Activated CD4-positive, alpha-beta T cell treated with anti-CD3 and anti-CD28 coated beads, Interleukin-2, amount 10 ng/mL, durations not matched to agents 24 days and 14 days (primary cell): ENCODE data around the gene PTPRT. TPM values are rescaled to one million over a fixed set of nuclear protein-coding genes. Genes with fewer than 3 reads are reported as not detected.

Experiments
- DNase-seq: peaks from one replicate; pipeline ENCODE4 v3.0.0; 2022
- H3K27ac Mint-ChIP-seq: one replicate; pipeline ENCODE4 v1.8.0; 2022; ENCODE audit warnings: mild to moderate bottlenecking, mixed read lengths
- H3K27me3 Mint-ChIP-seq: one replicate; pipeline ENCODE4 v1.8.0; 2022; ENCODE audit warnings: mixed read lengths
- H3K36me3 Mint-ChIP-seq: one replicate; pipeline ENCODE4 v1.8.0; 2022; ENCODE audit warnings: low read depth, mild to moderate bottlenecking, mixed read lengths
- H3K4me1 Mint-ChIP-seq: one replicate; pipeline ENCODE4 v1.8.0; 2021; ENCODE audit warnings: mixed read lengths
- H3K4me3 Mint-ChIP-seq: one replicate; pipeline ENCODE4 v1.8.0; 2022; ENCODE audit warnings: mild to moderate bottlenecking, moderate library complexity, mixed read lengths
- H3K9me3 Mint-ChIP-seq: one replicate; pipeline ENCODE4 v1.8.0; 2021; ENCODE audit warnings: mixed read lengths
- intact Hi-C: fragments of 100-400 bp; cut with micrococcal nuclease; formaldehyde crosslinking; loops from one replicate; pipeline ENCODE4 v1.15.1; 2023
- total RNA-seq: library from RNA; stranded (reverse); gene quantifications from 2 replicates; pipeline ENCODE4 v1.2.3, GENCODE V29; 2022

PTPRT gene
- total RNA-seq, 1 donor from 2014 or later = not detected

DNA sequence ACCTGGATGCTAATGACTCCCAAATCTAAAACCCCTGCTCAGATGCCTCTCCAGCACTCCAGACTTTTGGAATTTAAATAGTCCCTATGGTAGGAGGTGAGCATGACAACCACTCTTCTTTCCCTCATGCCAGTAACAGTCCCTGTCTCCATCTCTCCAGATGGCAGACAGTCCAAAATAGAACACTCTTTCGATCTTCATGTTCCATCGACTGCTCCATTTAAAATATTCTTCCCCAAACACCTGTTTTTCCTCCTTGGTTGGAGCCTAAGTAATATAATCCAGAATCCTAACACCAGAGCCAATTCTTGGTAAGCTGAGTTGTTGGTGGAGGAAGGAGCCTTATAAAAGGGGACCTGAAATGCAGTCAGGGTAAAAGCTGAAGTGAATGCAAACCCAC, 848.1 kb downstream of the PTPRT start:
- DNase-seq = no peak
- H3K4me1 Mint-ChIP-seq = no peaks in the 10 kb centered on the region
- H3K4me3 Mint-ChIP-seq = no peak overlapping the region
- H3K36me3 Mint-ChIP-seq = no peaks in the 10 kb centered on the region
- intact Hi-C loops = no loop called here
- peaks cover 4% of the 10 kb centered on the region for H3K9me3 Mint-ChIP-seq
- H3K27ac Mint-ChIP-seq = no peak overlapping the region
- H3K27me3 Mint-ChIP-seq = no peaks in the 10 kb centered on the region

DNA sequence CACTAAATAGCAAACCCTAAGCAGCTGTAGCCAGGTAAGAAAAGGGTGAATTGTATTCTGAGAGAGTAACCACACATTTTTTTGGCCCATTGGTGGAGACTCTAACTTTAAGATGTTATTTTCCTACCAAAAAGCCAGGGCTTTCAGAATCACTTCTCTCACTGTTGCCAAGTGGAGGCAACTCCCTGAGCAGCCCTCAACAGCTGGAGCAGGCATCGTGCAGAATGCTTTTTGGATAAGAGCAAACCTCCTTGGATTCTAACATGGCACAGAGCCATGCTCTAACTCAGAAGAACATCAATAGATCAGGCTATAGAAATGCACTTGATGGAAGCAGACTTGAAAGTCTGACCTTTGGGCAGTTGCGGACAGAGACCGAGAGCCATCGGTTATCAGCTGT, 849.3 kb downstream of the PTPRT start:
- Mint-ChIP-seq H3K4me3 (no peak overlapping the region), H3K36me3 (no peaks in the 10 kb centered on the region), H3K4me1 (no peaks in the 10 kb centered on the region), H3K27ac (no peak overlapping the region), H3K9me3 (peaks cover 4% of the 10 kb centered on the region), H3K27me3 (no peaks in the 10 kb centered on the region)
- intact Hi-C loops = no loop called here
- DNase-seq = no peak

DNA sequence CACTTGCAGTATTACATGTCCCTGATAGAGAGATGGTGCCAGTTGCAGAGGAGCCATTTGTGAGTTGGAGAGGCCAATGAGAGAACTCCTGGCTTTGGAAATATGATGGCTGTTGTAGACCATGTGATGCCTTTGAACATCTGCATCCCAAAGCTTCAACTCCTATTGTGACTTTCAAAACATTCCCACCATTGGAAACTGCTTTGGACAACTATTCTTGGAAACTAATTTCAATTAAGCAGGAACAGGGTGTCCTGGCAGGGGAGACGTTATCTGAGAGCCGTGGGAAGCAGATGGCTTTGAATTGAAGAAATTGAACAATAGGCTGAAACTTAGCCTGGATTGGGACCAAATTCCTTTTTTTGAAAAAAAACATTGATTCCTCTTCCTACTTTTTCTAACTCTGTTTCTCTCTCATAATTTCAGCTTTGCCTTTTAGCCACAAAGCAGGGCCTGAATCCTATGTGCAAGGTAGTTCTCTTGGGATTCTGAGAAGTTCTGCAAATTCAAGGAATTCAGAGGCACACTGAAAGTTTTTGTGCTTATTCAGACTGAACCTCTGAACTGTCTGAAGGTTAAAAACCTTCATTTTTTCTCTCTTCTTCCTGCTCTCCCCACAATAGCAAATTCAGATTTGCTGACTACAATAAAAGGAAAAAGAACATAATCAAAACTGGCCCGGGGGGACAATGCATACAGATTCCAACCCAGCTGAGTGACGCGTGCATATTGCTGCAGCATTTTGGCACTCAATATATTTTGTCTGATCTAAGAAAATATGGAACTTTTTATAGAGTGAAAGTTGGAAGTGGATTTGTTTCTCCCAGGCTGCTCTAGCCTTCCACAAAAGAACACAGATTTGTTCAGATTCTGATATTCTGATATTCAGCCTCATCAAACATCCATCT, 851.2 kb downstream of the PTPRT start:
- no peak for DNase-seq
- intact Hi-C loops = no loop called here
- no peaks in the 10 kb centered on the region for H3K4me1 Mint-ChIP-seq
- H3K27ac Mint-ChIP-seq = no peak overlapping the region
- H3K27me3 Mint-ChIP-seq = no peaks in the 10 kb centered on the region
- no peaks in the 10 kb centered on the region for H3K36me3 Mint-ChIP-seq
- H3K4me3 Mint-ChIP-seq = no peak overlapping the region
- H3K9me3 Mint-ChIP-seq = peaks cover 7% of the 10 kb centered on the region

DNA sequence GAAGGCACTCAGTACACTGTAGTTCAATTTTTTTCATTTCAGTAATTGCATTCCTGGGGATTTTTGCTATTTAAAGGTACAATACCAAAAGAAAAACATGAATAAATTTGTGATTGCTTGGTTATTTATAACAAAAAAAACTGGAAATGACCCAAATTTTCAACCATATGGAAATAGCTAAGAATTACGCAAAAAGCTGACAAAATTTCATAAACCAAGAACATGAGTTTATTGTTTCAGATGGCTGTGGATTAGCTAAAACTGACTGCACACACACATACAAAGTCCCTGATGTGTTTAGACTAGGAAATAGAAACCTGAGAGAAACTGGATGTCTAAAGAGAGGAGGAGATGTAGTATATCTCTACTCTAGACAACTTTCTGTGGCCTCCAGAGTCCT, 853.1 kb downstream of the PTPRT start:
- Mint-ChIP-seq H3K27me3 (no peaks in the 10 kb centered on the region), H3K27ac (no peak overlapping the region), H3K9me3 (peaks cover 3% of the 10 kb centered on the region), H3K4me3 (no peak overlapping the region), H3K36me3 (no peaks in the 10 kb centered on the region), H3K4me1 (no peaks in the 10 kb centered on the region)
- intact Hi-C loops = no loop called here
- DNase-seq = no peak

DNA sequence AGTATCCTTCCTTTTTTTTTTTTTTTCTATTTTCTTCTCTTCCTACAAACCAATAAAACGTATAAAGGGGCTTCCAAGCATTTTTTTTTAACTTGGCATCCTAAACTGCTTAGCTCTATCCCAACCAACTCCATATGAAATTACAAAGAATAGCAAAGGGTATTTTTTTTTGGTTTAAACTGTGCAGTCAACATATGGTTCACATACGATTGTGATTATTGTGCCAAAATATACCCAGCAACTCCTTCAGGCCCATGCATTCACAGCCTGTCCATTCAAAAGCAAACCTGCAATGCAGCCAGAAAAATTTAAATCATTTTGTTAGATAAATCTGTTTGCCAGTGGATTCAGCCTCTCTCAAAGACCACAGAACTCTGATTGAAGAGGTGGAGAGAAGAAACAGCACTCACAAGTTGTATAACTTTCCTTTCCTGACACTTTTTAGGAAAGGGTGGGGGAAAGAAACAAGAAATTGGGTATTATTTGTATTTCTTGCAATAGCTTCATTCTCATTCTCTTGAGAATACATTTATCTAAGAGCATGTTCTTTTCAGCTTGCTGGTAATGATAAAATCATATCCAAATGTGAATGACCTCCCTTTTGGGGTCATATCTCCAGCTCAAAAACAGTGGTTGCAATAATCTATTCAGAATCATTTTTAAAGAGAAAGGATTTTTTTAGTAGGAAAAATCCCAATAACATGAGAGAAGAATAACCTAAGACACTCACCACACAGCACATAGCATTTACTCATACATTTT, 870.3 kb downstream of the PTPRT start:
- Mint-ChIP-seq H3K9me3 (no peaks in the 10 kb centered on the region), H3K27ac (no peak overlapping the region), H3K4me1 (no peaks in the 10 kb centered on the region), H3K4me3 (no peak overlapping the region), H3K36me3 (no peaks in the 10 kb centered on the region), H3K27me3 (no peaks in the 10 kb centered on the region)
- intact Hi-C loops = no loop called here
- DNase-seq = no peak

DNA sequence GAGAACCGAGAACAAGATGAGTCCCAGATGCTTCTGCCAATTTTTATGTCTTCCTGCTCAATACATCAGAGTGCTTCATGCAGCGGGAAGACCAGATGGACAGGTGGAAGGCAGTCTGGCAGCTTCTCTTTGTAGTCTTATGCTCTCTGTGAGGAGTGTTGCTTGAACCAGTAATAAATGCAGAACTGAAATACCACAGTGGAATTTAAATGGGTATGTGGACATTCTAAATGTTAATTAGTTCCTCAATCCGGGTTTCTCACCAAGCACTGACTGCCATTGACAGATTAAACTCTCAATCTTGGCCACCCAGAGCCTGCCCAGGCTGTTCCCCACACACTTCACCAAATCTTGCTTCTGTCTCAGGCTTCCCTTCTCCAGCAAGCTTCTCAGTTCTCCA, 876.0 kb downstream of the PTPRT start:
- Mint-ChIP-seq H3K4me1 (no peaks in the 10 kb centered on the region), H3K27me3 (no peaks in the 10 kb centered on the region), H3K9me3 (no peaks in the 10 kb centered on the region), H3K36me3 (no peaks in the 10 kb centered on the region), H3K4me3 (no peak overlapping the region), H3K27ac (no peak overlapping the region)
- DNase-seq = no peak
- intact Hi-C loops = no loop called here

DNA sequence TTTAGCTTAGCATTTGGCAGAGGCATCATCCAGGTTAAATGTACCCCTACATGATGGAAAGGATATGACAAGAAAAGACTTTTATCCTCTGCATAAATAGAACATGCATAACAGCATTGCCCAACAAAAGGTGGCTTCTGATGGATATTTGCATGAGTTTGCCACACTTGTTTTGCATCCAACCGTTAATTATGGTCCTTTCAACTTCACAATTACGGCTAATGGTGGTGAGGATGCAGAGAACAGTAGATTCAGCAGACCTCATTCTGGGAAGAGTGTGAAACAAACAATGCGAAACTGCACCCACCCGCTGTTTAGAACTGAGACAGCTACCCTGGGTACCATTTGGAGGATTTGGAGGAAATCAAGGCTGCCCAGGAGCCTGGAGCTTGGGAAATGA, 880.7 kb downstream of the PTPRT start:
- H3K36me3 Mint-ChIP-seq = no peaks in the 10 kb centered on the region
- no peak overlapping the region for H3K27ac Mint-ChIP-seq
- H3K9me3 Mint-ChIP-seq = peaks cover 4% of the 10 kb centered on the region
- no peaks in the 10 kb centered on the region for H3K4me1 Mint-ChIP-seq
- intact Hi-C loops = no loop called here
- no peaks in the 10 kb centered on the region for H3K27me3 Mint-ChIP-seq
- DNase-seq = no peak
- H3K4me3 Mint-ChIP-seq = no peak overlapping the region

DNA sequence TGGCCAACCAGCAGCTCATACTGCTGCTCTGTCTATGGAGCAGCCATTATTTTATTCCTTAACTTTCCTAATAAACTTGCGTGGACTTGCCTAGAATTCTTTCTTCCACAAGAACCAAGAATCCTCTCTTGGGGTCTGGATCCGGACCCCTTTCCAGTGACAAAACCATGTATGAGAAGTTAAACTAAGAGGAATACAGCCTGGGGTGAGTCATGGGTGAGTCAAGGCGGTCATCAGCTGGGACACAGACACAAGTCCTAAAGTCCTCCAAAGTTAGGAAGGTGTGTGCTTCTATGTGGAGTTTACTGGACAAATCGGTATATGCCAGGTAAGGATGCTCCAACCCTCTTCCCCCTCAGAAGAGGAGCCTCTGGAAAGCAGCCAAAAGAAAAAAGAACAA, 881.5 kb downstream of the PTPRT start:
- Mint-ChIP-seq H3K4me3 (no peak overlapping the region), H3K27ac (no peak overlapping the region), H3K4me1 (no peaks in the 10 kb centered on the region), H3K27me3 (no peaks in the 10 kb centered on the region), H3K36me3 (no peaks in the 10 kb centered on the region), H3K9me3 (peaks cover 4% of the 10 kb centered on the region)
- intact Hi-C loops = no loop called here
- no peak for DNase-seq

DNA sequence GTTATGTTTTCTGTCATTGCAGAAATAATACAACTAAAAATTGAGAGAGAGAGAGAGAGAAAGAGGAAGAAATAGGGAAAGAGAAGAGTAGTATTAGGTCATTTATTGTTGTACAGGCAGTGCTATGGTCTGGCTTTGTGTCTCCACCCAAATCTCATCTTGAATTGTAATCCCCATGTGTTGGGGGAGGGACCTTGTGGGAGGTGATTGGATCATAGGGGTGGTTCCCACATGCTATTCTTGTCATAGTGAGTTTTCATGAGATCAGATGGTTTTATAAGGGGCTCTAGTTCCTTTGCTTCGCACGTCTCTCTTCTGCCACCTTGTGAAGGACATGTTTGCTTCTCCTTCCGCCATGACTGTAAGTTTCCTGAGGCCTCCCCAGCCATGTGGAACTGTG, 894.1 kb downstream of the PTPRT start:
- DNase-seq = no peak
- no peak overlapping the region for H3K4me3 Mint-ChIP-seq
- H3K27ac Mint-ChIP-seq = no peak overlapping the region
- no peaks in the 10 kb centered on the region for H3K36me3 Mint-ChIP-seq
- no peaks in the 10 kb centered on the region for H3K27me3 Mint-ChIP-seq
- no peaks in the 10 kb centered on the region for H3K9me3 Mint-ChIP-seq
- intact Hi-C loops = no loop called here
- H3K4me1 Mint-ChIP-seq = no peaks in the 10 kb centered on the region

DNA sequence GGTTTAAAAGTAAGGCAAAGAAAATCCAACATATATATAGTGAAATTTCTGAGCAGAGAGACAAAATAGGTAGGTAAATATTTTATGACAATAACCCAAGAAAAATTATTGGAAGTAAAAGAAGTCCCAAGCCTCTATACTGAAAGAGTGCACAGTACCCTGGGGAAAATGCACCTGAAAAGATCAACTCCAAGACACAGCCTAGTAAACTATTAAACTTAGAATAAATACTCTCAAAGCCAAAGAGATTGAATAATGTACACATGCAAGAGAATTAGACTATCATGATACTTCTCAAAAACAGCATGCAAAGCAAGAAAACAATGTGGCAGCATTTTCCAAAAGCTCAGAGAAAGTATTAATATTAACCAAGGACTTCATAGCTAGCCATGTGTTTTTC, 894.7 kb downstream of the PTPRT start:
- no peak for DNase-seq
- H3K9me3 Mint-ChIP-seq = no peaks in the 10 kb centered on the region
- intact Hi-C loops = no loop called here
- no peaks in the 10 kb centered on the region for H3K36me3 Mint-ChIP-seq
- H3K4me1 Mint-ChIP-seq = no peaks in the 10 kb centered on the region
- H3K27ac Mint-ChIP-seq = no peak overlapping the region
- H3K4me3 Mint-ChIP-seq = no peak overlapping the region
- no peaks in the 10 kb centered on the region for H3K27me3 Mint-ChIP-seq

DNA sequence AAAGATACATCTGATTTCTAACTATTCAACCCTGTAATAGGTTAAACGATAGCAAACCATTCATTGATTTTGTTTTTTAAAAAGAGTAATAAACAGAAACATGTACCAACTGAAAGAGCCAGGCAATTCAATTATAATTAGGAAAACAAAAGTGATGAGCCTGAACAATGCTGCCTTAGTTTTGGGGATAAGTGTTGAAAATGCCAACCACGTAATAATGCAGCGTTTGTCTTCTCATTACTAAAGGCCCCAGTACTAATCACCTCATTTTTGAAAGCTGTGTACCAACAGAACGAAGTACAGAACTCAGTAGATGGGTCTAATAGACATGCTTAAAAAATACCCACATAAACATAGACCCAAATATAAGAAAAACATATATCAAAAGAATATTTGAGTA, 907.9 kb downstream of the PTPRT start:
- no peak for DNase-seq
- Mint-ChIP-seq H3K9me3 (no peaks in the 10 kb centered on the region), H3K36me3 (no peaks in the 10 kb centered on the region), H3K4me1 (no peaks in the 10 kb centered on the region), H3K4me3 (no peak overlapping the region), H3K27ac (no peak overlapping the region), H3K27me3 (no peaks in the 10 kb centered on the region)
- intact Hi-C loops = no loop called here

DNA sequence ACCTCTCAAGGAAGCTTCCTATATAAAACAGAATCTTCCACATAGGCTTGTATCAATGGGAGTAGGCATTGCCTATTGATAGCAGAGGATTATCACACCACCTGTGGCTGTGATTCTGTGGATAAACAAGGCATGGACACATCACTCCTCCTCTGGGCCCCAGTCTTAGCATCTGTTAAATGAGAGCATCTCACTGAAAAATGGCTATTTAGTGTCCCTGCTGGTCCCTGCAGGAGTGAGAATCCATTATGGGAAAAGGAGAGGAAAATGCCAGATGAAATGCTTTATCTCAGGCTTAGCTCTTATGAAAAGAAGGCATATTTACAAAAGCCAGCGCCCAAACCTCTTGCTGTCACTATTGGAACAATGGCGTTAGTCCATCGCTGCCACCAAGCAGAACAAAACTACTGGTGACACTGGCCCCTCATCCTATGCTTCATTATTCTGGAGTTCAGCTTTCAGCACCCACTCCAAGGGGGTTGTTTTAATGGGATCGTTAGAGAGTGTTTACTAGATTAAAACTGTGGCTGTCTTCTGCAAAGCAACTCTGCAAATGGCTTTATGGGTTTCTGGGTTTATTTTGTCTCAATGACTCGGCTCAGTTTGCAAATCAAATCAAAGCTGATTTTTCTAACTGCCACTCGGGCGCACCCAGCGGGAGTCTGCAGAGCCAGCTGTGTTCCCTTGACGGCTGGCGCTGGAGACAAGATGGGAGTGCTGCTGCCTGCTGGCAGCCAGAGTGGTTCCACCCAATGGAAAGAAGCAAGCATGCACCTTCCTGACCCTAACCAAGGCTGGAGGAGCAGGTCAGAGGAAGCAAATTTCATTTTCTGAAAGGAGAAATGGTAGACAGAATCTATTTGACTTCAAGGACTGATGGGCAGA, 912.7 kb downstream of the PTPRT start:
- DNase-seq = no peak
- intact Hi-C loops = no loop called here
- Mint-ChIP-seq H3K27me3 (no peaks in the 10 kb centered on the region), H3K4me1 (no peaks in the 10 kb centered on the region), H3K27ac (no peak overlapping the region), H3K4me3 (no peak overlapping the region), H3K9me3 (no peaks in the 10 kb centered on the region), H3K36me3 (no peaks in the 10 kb centered on the region)

DNA sequence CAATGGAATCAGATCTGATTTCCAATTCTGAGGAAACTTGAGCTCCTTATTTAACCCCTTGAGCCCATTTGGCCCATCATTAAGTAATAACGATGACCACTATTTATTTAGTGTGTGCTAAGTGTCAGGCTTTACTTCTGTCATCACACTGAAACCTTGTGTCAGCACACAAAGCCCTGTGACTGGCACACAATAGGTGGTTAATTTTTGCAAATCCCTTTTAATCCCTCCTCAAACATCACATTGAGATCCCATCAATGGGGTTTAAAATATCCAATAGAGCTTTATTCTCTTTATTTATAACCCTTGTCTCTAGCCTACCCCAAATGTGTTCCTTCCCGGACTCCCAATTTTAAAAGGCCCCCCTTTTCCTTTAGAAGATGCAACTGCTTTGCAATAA, 914.7 kb downstream of the PTPRT start:
- Mint-ChIP-seq H3K36me3 (no peaks in the 10 kb centered on the region), H3K4me1 (no peaks in the 10 kb centered on the region), H3K4me3 (no peak overlapping the region), H3K27ac (no peak overlapping the region), H3K27me3 (no peaks in the 10 kb centered on the region), H3K9me3 (no peaks in the 10 kb centered on the region)
- intact Hi-C loops = no loop called here
- DNase-seq = no peak

DNA sequence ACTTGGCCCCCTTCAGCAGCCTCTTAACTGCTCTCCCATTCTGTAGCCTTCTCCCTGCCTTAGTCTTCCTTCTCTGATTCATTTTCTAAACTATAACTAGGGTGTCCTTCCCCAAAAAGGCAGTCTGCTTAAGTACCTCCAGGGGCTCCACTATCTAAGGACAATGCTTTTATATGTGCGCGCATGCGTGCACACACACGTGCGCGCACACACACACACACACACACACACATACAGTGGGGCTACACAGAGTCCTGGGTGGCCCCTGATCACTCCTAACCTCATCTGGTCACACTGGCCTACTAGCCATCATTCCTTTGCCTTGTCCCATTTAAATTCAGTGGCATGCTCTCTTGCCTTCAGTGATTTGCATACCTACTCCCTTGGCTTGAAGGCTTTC, 917.2 kb downstream of the PTPRT start:
- no peaks in the 10 kb centered on the region for H3K36me3 Mint-ChIP-seq

More for the DNA sequence above, 917.2 kb downstream of the PTPRT start:
- Mint-ChIP-seq H3K27me3 (no peaks in the 10 kb centered on the region), H3K4me3 (no peak overlapping the region), H3K27ac (no peak overlapping the region), H3K4me1 (no peaks in the 10 kb centered on the region), H3K9me3 (no peaks in the 10 kb centered on the region)
- DNase-seq = no peak
- intact Hi-C loops = no loop called here
